Measurements from ENCODE around the gene LGR5. TPM values are rescaled to one million over a fixed set of nuclear protein-coding genes. Genes with fewer than 3 reads are reported as not detected.

Gene LGR5
- total RNA-seq, 3 donors from 2014 or later: 1.5 to 6.7 (median 4.4) TPM

GRCh38 chr12:71536939-71537622 is 97.5 kb downstream of the LGR5 start:
- H3K9me3 ChIP-seq: no peaks in the 10 kb centered on the region
- no peaks in the 10 kb centered on the region for H3K36me3 ChIP-seq (ENCODE audit: low read depth)
- no peaks in the 10 kb centered on the region for H3K4me1 ChIP-seq (ENCODE audit: low read depth)
- DNase-seq (no peak), ATAC-seq (no peak)
- intact Hi-C loops (cut with DNase I, micrococcal nuclease): no loop called here
- no peak overlapping the region for H3K4me3 ChIP-seq
- no peak for TF ChIP-seq CTCF (IDR thresholded peaks at IDR 0.05)

GRCh38 chr12:71538807-71539206 is 99.2 kb downstream of the LGR5 start:
- no peak for TF ChIP-seq CTCF (IDR thresholded peaks at IDR 0.05)
- Histone ChIP-seq H3K4me3 (no peak overlapping the region), H3K4me1 (ENCODE audit: low read depth) (no peaks in the 10 kb centered on the region), H3K36me3 (ENCODE audit: low read depth) (no peaks in the 10 kb centered on the region), H3K9me3 (no peaks in the 10 kb centered on the region)
- DNase-seq (no peak), ATAC-seq (no peak)
- intact Hi-C loops (cut with DNase I, micrococcal nuclease): no loop called here

- DNase-seq (no peak), ATAC-seq (no peak)
- H3K4me1 ChIP-seq (ENCODE audit: low read depth): no peaks in the 10 kb centered on the region
- H3K9me3 ChIP-seq: no peaks in the 10 kb centered on the region
- intact Hi-C loops (cut with DNase I, micrococcal nuclease): no loop called here
- H3K36me3 ChIP-seq (ENCODE audit: low read depth): no peaks in the 10 kb centered on the region
- no peak for TF ChIP-seq CTCF (IDR thresholded peaks at IDR 0.05)
- H3K4me3 ChIP-seq: no peak overlapping the region
Measured at GRCh38 chr12:71541583-71541982, 102.0 kb downstream of the LGR5 start.

- no peak for TF ChIP-seq CTCF (IDR thresholded peaks at IDR 0.05)
- ATAC-seq (no peak), DNase-seq (no peak)
- no peaks in the 10 kb centered on the region for H3K4me1 ChIP-seq (ENCODE audit: low read depth)
- intact Hi-C loops (cut with DNase I, micrococcal nuclease): no loop called here
- no peak overlapping the region for H3K4me3 ChIP-seq
- H3K36me3 ChIP-seq (ENCODE audit: low read depth): no peaks in the 10 kb centered on the region
- no peaks in the 10 kb centered on the region for H3K9me3 ChIP-seq
Measured at GRCh38 chr12:71546322-71546861, 106.8 kb downstream of the LGR5 start.

- DNase-seq: no peak
- intact Hi-C loops (cut with DNase I, micrococcal nuclease): no loop called here
- Histone ChIP-seq H3K4me3 (no peak overlapping the region), H3K36me3 (ENCODE audit: low read depth) (no peaks in the 10 kb centered on the region), H3K4me1 (ENCODE audit: low read depth) (no peaks in the 10 kb centered on the region), H3K9me3 (no peaks in the 10 kb centered on the region)
- ATAC-seq: no peak
- TF ChIP-seq CTCF (IDR thresholded peaks at IDR 0.05): no peak
Measured at GRCh38 chr12:71548893-71549292, 109.3 kb downstream of the LGR5 start.
